Natural killer cell (primary cell): Measurements from ENCODE around the gene TMEM47. TPM values are rescaled to one million over a fixed set of nuclear protein-coding genes. Genes with fewer than 3 reads are reported as not detected.

ENCODE experiments used
- ATAC-seq, 3 donors: fragments of 150-1000 bp in 2 of 3; fragments of 200-7000 bp in 1 of 3; cut with Tn5 transposase; 1 replicate in 1 of 3; 2 replicates in 2 of 3; pipeline ENCODE4 v1.10.0; 2021; ENCODE audit warnings: mild to moderate bottlenecking in 2 of 3, moderate library complexity in 2 of 3
- DNase-seq, 2 donors: peaks; one replicate each; pipeline versions ENCODE4 v3.0.0 to v3.0.0-alpha.2; 2013 to 2021; ENCODE audit warnings: mixed read lengths in 1 of 2
- H3K27ac ChIP-seq: one replicate; pipeline ENCODE4 v1.5.1; 2013; ENCODE audit warnings: mild to moderate bottlenecking, low read length
- H3K27me3 ChIP-seq: one replicate; pipeline ENCODE4 v1.6.1; 2013; ENCODE audit warnings: low read length; ENCODE audit not compliant: control insufficient read depth, insufficient read depth
- H3K36me3 ChIP-seq: one replicate; pipeline ENCODE4 v1.6.1; 2013; ENCODE audit warnings: low read length; ENCODE audit not compliant: control insufficient read depth, insufficient read depth
- H3K4me1 ChIP-seq: one replicate; pipeline ENCODE4 v1.6.1; 2013; ENCODE audit warnings: low read length; ENCODE audit not compliant: control insufficient read depth, insufficient read depth
- H3K4me3 ChIP-seq: one replicate; pipeline ENCODE4 v1.5.1; 2013; ENCODE audit warnings: low read length
- H3K9me3 ChIP-seq: one replicate; pipeline ENCODE4 v1.6.1; 2013; ENCODE audit warnings: low read length; ENCODE audit not compliant: control insufficient read depth, insufficient read depth
- H3K27ac Mint-ChIP-seq, 2 donors: one replicate each; pipeline ENCODE4 v1.8.0; 2022; ENCODE audit warnings: mild to moderate bottlenecking in 2 of 2, mixed read lengths in 2 of 2, moderate library complexity in 1 of 2
- H3K27me3 Mint-ChIP-seq, 2 donors: one replicate each; pipeline ENCODE4 v1.8.0; 2022; ENCODE audit warnings: low read depth in 2 of 2, mixed read lengths in 2 of 2
- H3K36me3 Mint-ChIP-seq: one replicate; pipeline ENCODE4 v1.8.0; 2022; ENCODE audit warnings: mixed read lengths
- H3K4me1 Mint-ChIP-seq, 2 donors: one replicate each; pipeline ENCODE4 v1.8.0; 2022; ENCODE audit warnings: mixed read lengths in 2 of 2
- H3K4me3 Mint-ChIP-seq: one replicate; pipeline ENCODE4 v1.8.0; 2022; ENCODE audit warnings: mild to moderate bottlenecking, moderate library complexity, mixed read lengths
- H3K9me3 Mint-ChIP-seq, 2 donors: one replicate each; pipeline ENCODE4 v1.8.0; 2022; ENCODE audit warnings: mixed read lengths in 2 of 2
- CTCF ChIP-seq: fragments of 200-600 bp; IDR thresholded peaks from one replicate; pipeline ENCODE4 v1.8.0; 2022; ENCODE audit warnings: antibody characterized with exemption
- WGBS: methylation state at CpG from one replicate; pipeline ENCODE4 v1.1.7; 2013; ENCODE audit warnings: missing lambda C conversion rate; ENCODE audit not compliant: insufficient coverage; 5-methylcytosine and 5-hydroxymethylcytosine counted together
- intact Hi-C: fragments of 100-400 bp; cut with micrococcal nuclease; formaldehyde crosslinking; loops from one replicate; pipeline ENCODE4 v1.14.2; 2022
- total RNA-seq, 4 donors: library from RNA; stranded (reverse); fragments of 120-200 nt in 1 of 4; gene quantifications; one replicate each; pipeline versions ENCODE4 v1.2.3 to v1.2.4, GENCODE V29; 2013 to 2022

Gene TMEM47
- total RNA-seq, 3 donors from 2014 or later (not counting 1 experiment from before 2014, with no cell fraction given), result not detected

DNA sequence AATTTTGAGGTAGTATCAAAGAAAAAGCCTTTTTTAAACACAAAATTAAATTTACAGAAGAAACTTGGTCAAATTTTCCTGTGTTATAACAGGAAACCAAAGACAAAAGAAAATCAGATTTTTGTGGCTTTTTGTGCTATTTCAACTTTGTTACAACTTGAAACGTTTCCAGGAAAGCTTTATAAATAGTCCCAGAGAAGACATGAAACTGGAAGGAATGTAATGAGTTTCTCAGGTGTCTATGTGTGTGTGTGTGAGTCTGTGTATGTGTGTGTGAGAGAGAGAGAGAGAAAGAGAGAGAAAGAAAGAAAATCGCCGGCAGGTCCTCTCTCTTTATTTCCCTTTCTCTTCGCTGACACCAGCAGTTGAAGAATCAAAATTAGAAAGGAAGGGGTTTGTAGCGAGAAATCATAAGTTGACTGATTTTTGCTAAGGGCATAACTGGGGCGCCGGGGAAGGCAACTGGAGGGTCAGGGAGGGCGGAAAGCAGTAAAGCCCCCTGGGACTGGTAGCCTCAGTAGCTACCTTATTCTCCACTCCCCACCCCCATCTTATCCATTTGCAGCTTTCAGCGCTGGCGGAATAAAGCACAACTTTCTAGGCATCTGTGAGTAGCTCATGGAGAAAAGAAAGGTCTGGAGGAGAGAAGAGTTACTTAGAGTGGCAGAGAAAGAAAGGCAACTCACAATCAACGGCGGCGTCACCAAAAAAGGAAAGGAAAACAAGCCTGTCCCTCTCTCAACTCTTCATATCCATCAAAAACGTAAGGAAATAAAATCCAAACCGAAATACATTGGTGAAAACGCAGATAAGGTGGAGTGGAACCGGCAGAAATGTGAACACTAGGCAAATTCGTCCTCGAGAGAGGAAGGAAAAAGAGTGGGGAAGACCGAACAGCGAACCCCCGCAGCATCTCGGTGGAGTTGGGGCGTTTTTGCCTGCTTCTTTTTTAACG is 1.3 kb downstream of the TMEM47 start:
- Histone ChIP-seq H3K4me3 (no peak overlapping the region), H3K9me3 (no peaks in the 10 kb centered on the region), H3K4me1 (no peaks in the 10 kb centered on the region), H3K27me3 (peaks cover 2% of the 10 kb centered on the region), H3K27ac (no peak overlapping the region), H3K36me3 (no peaks in the 10 kb centered on the region)
- H3K9me3 Mint-ChIP-seq, result peaks cover 0 to 8% of the 10 kb centered on the region in 2 donors
- DNase-seq (no peak), ATAC-seq (no peak)
- H3K36me3 Mint-ChIP-seq, result peaks cover 20% of the 10 kb centered on the region
- no peak overlapping the region for H3K27ac Mint-ChIP-seq
- intact Hi-C loops, result no loop called here
- peaks cover 8 to 32% of the 10 kb centered on the region in 2 donors for H3K27me3 Mint-ChIP-seq
- peak overlapping the region; percentile 2 for H3K4me3 Mint-ChIP-seq
- no peaks in the 10 kb centered on the region for H3K4me1 Mint-ChIP-seq
- 9% methylated on average over 9 of the region's 25 CpGs for WGBS
- no peak for TF ChIP-seq CTCF

- H3K4me3 Mint-ChIP-seq, result no peak overlapping the region
- no peaks in the 10 kb centered on the region for H3K9me3 ChIP-seq
- peaks cover 2% of the 10 kb centered on the region for H3K27me3 ChIP-seq
- WGBS, result 55% methylated on average over 4 of the region's 9 CpGs
- DNase-seq (no peak), ATAC-seq (no peak)
- peaks cover 20% of the 10 kb centered on the region for H3K36me3 Mint-ChIP-seq
- no peak overlapping the region for H3K4me3 ChIP-seq
- no peak overlapping the region for H3K27ac ChIP-seq
- H3K4me1 Mint-ChIP-seq, result no peaks in the 10 kb centered on the region
- H3K36me3 ChIP-seq, result no peaks in the 10 kb centered on the region
- peaks cover 2 to 8% of the 10 kb centered on the region in 2 donors for H3K9me3 Mint-ChIP-seq
- TF ChIP-seq CTCF, result no peak
- no peaks in the 10 kb centered on the region for H3K4me1 ChIP-seq
- intact Hi-C loops, result no loop called here
- H3K27me3 Mint-ChIP-seq, result peaks cover 8 to 30% of the 10 kb centered on the region in 2 donors
- no peak overlapping the region for H3K27ac Mint-ChIP-seq
These were observed 2.2 kb downstream of the TMEM47 start for GRCh38 chrX:34654696-34655490.

GRCh38 chrX:34653811-34654210 is 3.3 kb downstream of the TMEM47 start:
- H3K27me3 Mint-ChIP-seq, result peaks cover 8 to 25% of the 10 kb centered on the region in 2 donors
- intact Hi-C loops, result no loop called here
- Histone ChIP-seq H3K27me3 (peaks cover 2% of the 10 kb centered on the region), H3K4me3 (no peak overlapping the region), H3K4me1 (no peaks in the 10 kb centered on the region), H3K9me3 (no peaks in the 10 kb centered on the region), H3K36me3 (no peaks in the 10 kb centered on the region), H3K27ac (no peak overlapping the region)
- no peak for ATAC-seq
- TF ChIP-seq CTCF, result no peak
- no peak for DNase-seq
- H3K4me1 Mint-ChIP-seq, result no peaks in the 10 kb centered on the region
- no peak overlapping the region for H3K27ac Mint-ChIP-seq
- H3K9me3 Mint-ChIP-seq, result peaks cover 2 to 8% of the 10 kb centered on the region in 2 donors
- peaks cover 20% of the 10 kb centered on the region for H3K36me3 Mint-ChIP-seq
- H3K4me3 Mint-ChIP-seq, result no peak overlapping the region
- WGBS, result 67% methylated on average over 6 of the region's 6 CpGs
